MM.1S (cell line): ENCODE data around the gene BRINP3.
A peak's percentile ranks its signal among the peaks of the same experiment; 100 is the strongest.

Experiments
- DNase-seq: peaks from one replicate; pipeline ENCODE4 v3.0.0-alpha.2; 2015
- H2AFZ ChIP-seq: fragments of 300-600 bp; sonication (generic); 2 replicates; pipeline ENCODE4 v1.6.0; 2016; ENCODE audit warnings: antibody characterized with exemption, low read length
- H3F3A ChIP-seq: fragments of 300-600 bp; sonication (generic); 2 replicates; pipeline ENCODE4 v1.6.1; 2016; ENCODE audit warnings: mild to moderate bottlenecking, antibody characterized with exemption, low read length, moderate library complexity, mixed read lengths; ENCODE audit not compliant: insufficient read depth
- H3K27ac ChIP-seq: fragments of 300-600 bp; sonication (generic); 2 replicates; pipeline ENCODE4 v1.5.1; 2016; ENCODE audit warnings: mild to moderate bottlenecking, low read length
- H3K27me3 ChIP-seq: fragments of 300-600 bp; sonication (generic); replicated peaks from 2 replicates; pipeline ENCODE4 v1.6.0; 2016; ENCODE audit warnings: low read length; ENCODE audit not compliant: insufficient read depth
- H3K36me3 ChIP-seq: fragments of 300-600 bp; sonication (generic); replicated peaks from 2 replicates; pipeline ENCODE4 v1.6.1; 2016; ENCODE audit warnings: mild to moderate bottlenecking, low read length, mixed read lengths; ENCODE audit not compliant: insufficient read depth
- H3K4me1 ChIP-seq: fragments of 300-600 bp; sonication (generic); 2 replicates; pipeline ENCODE4 v1.6.1; 2016; ENCODE audit warnings: low read length, mixed read lengths
- H3K4me2 ChIP-seq: fragments of 300-600 bp; sonication (generic); 2 replicates; pipeline ENCODE4 v1.6.0; 2016; ENCODE audit warnings: low read depth, low read length
- H3K4me3 ChIP-seq: fragments of 300-600 bp; sonication (generic); 2 replicates; pipeline ENCODE4 v1.5.1; 2016; ENCODE audit warnings: low read length, mixed read lengths
- H3K79me2 ChIP-seq: fragments of 300-600 bp; sonication (generic); 2 replicates; pipeline ENCODE4 v1.6.1; 2016; ENCODE audit warnings: mixed run types, low read length, mixed read lengths
- H3K9ac ChIP-seq: fragments of 300-600 bp; sonication (generic); 2 replicates; pipeline ENCODE4 v1.6.1; 2016; ENCODE audit warnings: low read length, mixed read lengths
- H3K9me2 ChIP-seq: fragments of 300-600 bp; sonication (generic); replicated peaks from 2 replicates; pipeline ENCODE4 v1.6.1; 2016; ENCODE audit warnings: mild to moderate bottlenecking, low read length, mixed read lengths; ENCODE audit not compliant: insufficient read depth
- H3K9me3 ChIP-seq: fragments of 300-600 bp; sonication (generic); replicated peaks from 2 replicates; pipeline ENCODE4 v1.6.1; 2016; ENCODE audit warnings: mild to moderate bottlenecking, low read length, mixed read lengths; ENCODE audit not compliant: insufficient read depth
- H4K20me1 ChIP-seq: fragments of 300-600 bp; sonication (generic); 2 replicates; pipeline ENCODE4 v1.6.1; 2016; ENCODE audit warnings: mild to moderate bottlenecking, low read length, moderate library complexity, mixed read lengths; ENCODE audit not compliant: insufficient read depth
- EZH2 ChIP-seq: fragments of 300-600 bp; sonication (generic); optimal IDR thresholded peaks from 2 replicates; pipeline ENCODE3; 2017; ENCODE audit warnings: low read depth, mild to moderate bottlenecking, antibody characterized with exemption, low read length, mixed read lengths
- EZH2phosphoT487 ChIP-seq: fragments of 300-600 bp; sonication (generic); IDR thresholded peaks from 2 replicates; pipeline ENCODE4 v1.6.1; 2018; ENCODE audit warnings: antibody characterized with exemption, low read length
- TF ChIP-seq, protein P1 (sequence below): fragments of 300-600 bp; sonication (generic); IDR thresholded peaks from 2 replicates; pipeline ENCODE4 v1.5.1; 2016; ENCODE audit warnings: antibody characterized with exemption, low read length, mixed read lengths

The BRINP3 gene

DNA sequence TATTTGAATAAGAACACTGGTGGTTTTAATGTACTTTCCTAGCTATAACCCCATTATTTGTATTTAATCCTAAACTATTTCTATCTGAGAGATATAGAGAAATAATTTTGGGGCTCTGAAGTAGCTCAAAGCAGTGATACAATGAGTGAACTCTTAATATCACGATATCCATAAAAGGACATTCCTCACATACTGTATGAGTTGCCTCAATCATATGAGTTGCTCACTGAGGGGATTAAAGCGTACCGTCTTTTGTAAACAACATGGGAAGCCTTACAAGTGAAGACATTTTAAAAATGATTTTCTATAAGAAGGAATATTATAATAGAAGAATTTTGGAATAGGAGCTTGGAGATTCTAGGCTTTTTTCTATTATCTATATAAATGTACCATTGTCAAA lies 21.5 kb downstream of the BRINP3 start:
- Histone ChIP-seq H3K36me3 (no peaks in the 10 kb centered on the region), H3K27ac (no peak overlapping the region), H3K27me3 (no peaks in the 10 kb centered on the region), H4K20me1 (no peaks in the 10 kb centered on the region), H3K9me3 (no peaks in the 10 kb centered on the region), H3F3A (no peaks in the 10 kb centered on the region), H3K4me3 (no peak overlapping the region), H3K4me2 (no peak overlapping the region), H3K9ac (no peak overlapping the region), H2AFZ (no peak overlapping the region), H3K9me2 (no peaks in the 10 kb centered on the region), H3K4me1 (peaks cover 5% of the 10 kb centered on the region; the same call in 1 of the 2 replicates), H3K79me2 (no peaks in the 10 kb centered on the region)
- TF ChIP-seq EZH2 (no peak), EZH2phosphoT487 (no peak)
- TF ChIP-seq, protein P1, sequence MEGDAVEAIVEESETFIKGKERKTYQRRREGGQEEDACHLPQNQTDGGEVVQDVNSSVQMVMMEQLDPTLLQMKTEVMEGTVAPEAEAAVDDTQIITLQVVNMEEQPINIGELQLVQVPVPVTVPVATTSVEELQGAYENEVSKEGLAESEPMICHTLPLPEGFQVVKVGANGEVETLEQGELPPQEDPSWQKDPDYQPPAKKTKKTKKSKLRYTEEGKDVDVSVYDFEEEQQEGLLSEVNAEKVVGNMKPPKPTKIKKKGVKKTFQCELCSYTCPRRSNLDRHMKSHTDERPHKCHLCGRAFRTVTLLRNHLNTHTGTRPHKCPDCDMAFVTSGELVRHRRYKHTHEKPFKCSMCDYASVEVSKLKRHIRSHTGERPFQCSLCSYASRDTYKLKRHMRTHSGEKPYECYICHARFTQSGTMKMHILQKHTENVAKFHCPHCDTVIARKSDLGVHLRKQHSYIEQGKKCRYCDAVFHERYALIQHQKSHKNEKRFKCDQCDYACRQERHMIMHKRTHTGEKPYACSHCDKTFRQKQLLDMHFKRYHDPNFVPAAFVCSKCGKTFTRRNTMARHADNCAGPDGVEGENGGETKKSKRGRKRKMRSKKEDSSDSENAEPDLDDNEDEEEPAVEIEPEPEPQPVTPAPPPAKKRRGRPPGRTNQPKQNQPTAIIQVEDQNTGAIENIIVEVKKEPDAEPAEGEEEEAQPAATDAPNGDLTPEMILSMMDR, result no peak
- no peak for DNase-seq

DNA sequence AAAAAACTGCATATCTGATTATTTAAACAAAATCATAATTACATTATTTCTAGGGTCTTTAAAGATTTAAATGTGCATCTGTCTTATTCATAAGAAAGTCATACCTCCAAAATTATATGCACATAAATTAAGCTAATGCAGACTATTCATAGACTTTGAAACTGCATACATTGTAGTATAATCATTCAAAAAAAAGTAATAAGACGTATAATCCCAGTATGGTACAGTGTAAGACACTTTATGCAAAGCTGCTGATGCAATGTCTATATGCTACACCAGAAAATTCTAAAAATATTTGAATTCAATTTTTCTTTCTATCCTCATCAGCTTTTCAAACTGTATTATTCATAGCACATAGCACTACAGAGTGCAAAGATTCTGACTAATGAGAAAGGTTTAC lies 22.0 kb downstream of the BRINP3 start:
- no peak overlapping the region for H3K9ac ChIP-seq
- H3K9me2 ChIP-seq, result no peaks in the 10 kb centered on the region
- H3K4me3 ChIP-seq, result no peak overlapping the region
- H3K4me1 ChIP-seq, result peaks cover 5% of the 10 kb centered on the region; the same call in 1 of the 2 replicates
- no peaks in the 10 kb centered on the region for H3F3A ChIP-seq
- no peaks in the 10 kb centered on the region for H3K9me3 ChIP-seq
- no peak for DNase-seq
- H3K79me2 ChIP-seq, result no peaks in the 10 kb centered on the region
- H4K20me1 ChIP-seq, result no peaks in the 10 kb centered on the region
- H2AFZ ChIP-seq, result no peak overlapping the region
- H3K27me3 ChIP-seq, result no peaks in the 10 kb centered on the region
- no peak for TF ChIP-seq EZH2phosphoT487
- TF ChIP-seq EZH2, result no peak
- TF ChIP-seq, protein P1, result no peak
- H3K27ac ChIP-seq, result no peak overlapping the region
- no peak overlapping the region for H3K4me2 ChIP-seq
- no peaks in the 10 kb centered on the region for H3K36me3 ChIP-seq

DNA sequence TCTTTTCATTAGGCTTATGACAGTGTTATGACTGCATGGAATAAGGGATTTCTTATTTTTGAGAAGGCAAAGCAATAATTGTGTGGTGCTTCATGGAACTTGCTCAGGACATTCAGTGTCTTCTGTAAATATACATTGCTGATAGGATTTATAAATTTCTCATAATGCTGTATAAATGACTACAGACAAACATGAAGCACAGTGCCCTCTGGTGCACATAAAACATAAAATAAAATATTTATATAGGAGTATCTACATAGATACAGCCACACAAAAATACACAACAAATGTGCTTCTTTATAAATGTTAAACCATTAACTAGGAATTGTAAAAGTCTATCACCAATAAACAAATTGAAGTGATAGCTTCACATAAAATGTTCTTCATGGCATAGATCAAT lies 24.1 kb downstream of the BRINP3 start:
- H4K20me1 ChIP-seq, result no peaks in the 10 kb centered on the region
- H3K4me3 ChIP-seq, result no peak overlapping the region
- TF ChIP-seq EZH2 (no peak), EZH2phosphoT487 (no peak)
- TF ChIP-seq, protein P1, result peak; percentile 13; the same call in 1 of the 2 replicates
- H3K9me2 ChIP-seq, result no peaks in the 10 kb centered on the region
- H3K4me2 ChIP-seq, result no peak overlapping the region
- no peaks in the 10 kb centered on the region for H3K79me2 ChIP-seq
- DNase-seq, result no peak
- no peak overlapping the region for H3K27ac ChIP-seq
- no peak overlapping the region for H2AFZ ChIP-seq
- no peaks in the 10 kb centered on the region for H3K36me3 ChIP-seq
- H3F3A ChIP-seq, result no peaks in the 10 kb centered on the region
- no peak overlapping the region for H3K9ac ChIP-seq
- no peaks in the 10 kb centered on the region for H3K4me1 ChIP-seq
- H3K27me3 ChIP-seq, result no peaks in the 10 kb centered on the region
- no peaks in the 10 kb centered on the region for H3K9me3 ChIP-seq
